GM12801 (cell line): Measurements from ENCODE around the gene TIMP1.

Experiments
- TF ChIP-seq, protein P1 (sequence below): IDR thresholded peaks from one replicate; pipeline ENCODE4 v1.5.1; 2011; ENCODE audit warnings: control low read depth; ENCODE audit not compliant: insufficient read length; ENCODE audit errors: extremely low read depth

TIMP1 gene

GRCh38 chrX:47620303-47620685 is 38.1 kb downstream of the TIMP1 start:
- TF ChIP-seq, protein P1, sequence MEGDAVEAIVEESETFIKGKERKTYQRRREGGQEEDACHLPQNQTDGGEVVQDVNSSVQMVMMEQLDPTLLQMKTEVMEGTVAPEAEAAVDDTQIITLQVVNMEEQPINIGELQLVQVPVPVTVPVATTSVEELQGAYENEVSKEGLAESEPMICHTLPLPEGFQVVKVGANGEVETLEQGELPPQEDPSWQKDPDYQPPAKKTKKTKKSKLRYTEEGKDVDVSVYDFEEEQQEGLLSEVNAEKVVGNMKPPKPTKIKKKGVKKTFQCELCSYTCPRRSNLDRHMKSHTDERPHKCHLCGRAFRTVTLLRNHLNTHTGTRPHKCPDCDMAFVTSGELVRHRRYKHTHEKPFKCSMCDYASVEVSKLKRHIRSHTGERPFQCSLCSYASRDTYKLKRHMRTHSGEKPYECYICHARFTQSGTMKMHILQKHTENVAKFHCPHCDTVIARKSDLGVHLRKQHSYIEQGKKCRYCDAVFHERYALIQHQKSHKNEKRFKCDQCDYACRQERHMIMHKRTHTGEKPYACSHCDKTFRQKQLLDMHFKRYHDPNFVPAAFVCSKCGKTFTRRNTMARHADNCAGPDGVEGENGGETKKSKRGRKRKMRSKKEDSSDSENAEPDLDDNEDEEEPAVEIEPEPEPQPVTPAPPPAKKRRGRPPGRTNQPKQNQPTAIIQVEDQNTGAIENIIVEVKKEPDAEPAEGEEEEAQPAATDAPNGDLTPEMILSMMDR = no peak

- TF ChIP-seq, protein P1 = no peak
Observed at GRCh38 chrX:47621851-47622250, 39.6 kb downstream of the TIMP1 start.

DNA sequence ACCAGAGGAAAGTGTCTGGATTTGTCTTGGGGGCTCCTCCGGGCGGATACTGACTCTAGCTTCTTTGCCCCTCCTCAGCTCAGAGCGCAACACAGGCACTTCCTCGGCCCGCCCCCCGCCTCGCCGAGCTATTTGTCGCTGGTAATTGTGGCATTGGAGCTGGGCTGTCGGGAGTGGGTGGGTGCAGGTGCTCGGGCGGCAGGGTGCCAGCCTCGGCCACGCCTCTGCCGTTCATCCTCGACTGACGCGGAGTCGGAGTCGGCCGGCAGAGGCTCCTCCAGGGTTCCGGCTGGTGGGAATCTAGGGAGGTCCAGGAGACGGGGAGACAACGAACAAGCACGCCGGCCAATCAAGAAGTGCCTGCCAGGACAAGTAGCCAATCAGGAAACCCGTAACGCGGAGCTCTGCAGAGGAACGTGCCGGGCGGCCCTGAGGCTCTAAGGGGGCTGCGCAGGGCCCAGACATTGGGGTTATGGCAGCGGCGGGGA is 41.3 kb downstream of the TIMP1 start:
- TF ChIP-seq, protein P1 = no peak

DNA sequence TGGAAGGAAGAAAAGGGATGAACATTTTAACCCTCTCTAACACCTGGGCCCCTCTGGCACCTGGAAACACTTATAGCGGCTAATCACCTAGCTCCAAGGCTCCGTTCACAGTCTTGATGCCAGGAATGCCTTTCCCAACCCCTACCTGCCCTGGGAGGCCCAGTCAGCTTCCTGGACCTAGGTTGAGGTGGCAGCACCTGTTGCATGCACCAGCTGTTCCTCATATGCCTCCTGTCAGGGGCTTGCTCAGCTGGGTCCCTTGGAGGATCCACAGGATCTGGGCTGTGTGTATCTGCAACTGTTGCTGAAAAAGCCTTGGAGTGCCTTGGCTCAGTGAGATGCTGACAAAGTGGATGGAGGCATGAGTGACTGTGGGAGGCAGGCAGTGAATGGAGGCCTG is 43.1 kb downstream of the TIMP1 start:
- TF ChIP-seq, protein P1 = no peak

- TF ChIP-seq, protein P1 = no peak
Observed at GRCh38 chrX:47628982-47629381, 46.7 kb downstream of the TIMP1 start.

DNA sequence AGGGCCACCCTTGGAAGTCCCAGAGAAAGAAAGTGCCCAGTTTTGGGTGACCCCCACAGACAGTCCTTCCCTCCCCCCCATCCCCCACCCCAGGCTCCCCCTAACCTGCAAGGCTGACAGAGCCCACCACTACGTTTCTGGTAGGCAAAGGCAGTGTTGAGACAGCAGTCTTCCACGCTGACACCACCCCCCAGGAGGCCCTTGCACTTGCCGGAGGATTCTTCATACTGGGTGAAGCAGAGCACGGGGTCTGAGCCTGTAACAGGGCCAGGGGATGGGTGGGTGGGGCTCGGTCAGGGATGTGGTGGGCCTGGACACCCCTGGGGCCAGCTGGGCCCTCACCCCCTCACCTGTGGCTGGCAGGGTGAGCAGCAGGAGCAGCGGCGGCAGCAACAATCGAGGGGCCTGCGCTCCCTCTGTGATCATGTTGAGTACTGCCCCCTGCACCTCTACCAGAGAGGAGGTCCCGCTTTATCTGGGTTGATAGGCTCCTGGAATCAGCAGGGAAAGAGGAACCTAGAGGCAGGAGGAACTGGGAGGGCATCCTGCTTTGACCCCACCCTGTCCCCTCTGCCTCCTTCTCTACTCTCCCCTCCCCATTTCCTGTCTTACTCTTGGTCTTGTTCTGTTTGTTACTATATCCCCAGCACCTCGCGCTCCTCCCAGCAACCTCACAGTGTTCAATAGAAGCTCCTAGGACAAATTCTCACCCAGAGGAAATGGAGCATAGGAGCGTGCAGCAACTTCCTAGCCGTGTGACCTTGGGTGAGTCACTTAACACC is 47.4 kb downstream of the TIMP1 start, which contains the start of gene CFP:
Gene CFP (minus strand): TSS at position 512 of the 782 bp plus-strand sequence. CDS start 86 bp downstream, at position 426.
- TF ChIP-seq, protein P1 = no peak

- TF ChIP-seq, protein P1 = no peak
Observed at GRCh38 chrX:47631676-47632075, 49.4 kb downstream of the TIMP1 start.
